Stimulated activated CD4-positive, alpha-beta T cell treated with anti-CD3 and anti-CD28 coated beads, Interleukin-12 subunit alpha, Interleukin-12 subunit beta, amount 100 ng/mL, for 24 hours (primary cell): ENCODE results near the gene GFI1.

Experiments used
- DNase-seq, 2 experiments: peaks; one replicate each; pipeline ENCODE4 v3.0.0-alpha.2; 2020; ENCODE audit warnings: low read depth in 2 of 2

The GFI1 gene

DNA sequence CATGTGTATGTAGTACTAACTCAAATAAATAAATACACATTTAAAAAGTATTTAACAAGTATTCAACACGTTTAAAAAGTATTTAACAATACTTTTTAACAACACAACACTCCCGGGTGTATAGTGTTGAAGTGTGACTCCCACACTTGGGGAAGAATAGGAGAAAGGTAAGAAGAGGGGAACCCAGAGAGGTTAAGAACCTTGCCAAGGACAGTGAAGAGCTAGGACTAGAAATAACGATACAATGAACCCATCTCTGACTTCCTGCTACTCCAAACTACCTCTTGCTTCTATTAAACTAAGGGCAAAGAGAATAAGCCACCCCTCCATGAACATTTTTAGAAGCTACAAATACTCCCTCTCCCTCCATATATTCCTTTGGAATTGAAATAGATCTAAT lies 1.7 kb upstream of the GFI1 start:
- no peak for DNase-seq

DNA sequence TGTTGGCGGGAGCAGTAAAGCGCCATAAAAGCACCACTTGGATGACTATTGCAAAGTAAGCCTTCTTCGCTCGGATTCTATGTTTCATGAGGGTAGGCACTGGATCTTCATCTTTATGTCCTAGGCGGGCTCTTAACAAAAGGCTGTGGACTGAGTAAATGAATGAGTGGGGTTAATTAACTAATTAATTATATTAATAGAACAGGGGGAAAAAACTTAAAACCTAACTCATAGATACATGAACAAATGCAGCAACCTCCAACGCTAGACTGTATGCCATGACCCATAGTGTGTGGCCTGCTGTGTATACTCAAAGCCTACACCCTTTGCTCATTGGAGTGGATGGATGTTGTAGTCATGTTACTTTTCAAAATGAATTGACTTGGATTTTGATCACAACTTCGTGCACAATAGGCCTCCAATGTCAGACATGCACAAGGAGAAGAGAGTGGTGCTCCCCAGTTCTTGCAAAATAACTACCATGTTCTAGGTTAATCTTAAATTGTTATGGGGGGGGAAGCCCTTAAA lies 417 bp upstream of the GFI1 start:
- DNase-seq, result no peak

DNA sequence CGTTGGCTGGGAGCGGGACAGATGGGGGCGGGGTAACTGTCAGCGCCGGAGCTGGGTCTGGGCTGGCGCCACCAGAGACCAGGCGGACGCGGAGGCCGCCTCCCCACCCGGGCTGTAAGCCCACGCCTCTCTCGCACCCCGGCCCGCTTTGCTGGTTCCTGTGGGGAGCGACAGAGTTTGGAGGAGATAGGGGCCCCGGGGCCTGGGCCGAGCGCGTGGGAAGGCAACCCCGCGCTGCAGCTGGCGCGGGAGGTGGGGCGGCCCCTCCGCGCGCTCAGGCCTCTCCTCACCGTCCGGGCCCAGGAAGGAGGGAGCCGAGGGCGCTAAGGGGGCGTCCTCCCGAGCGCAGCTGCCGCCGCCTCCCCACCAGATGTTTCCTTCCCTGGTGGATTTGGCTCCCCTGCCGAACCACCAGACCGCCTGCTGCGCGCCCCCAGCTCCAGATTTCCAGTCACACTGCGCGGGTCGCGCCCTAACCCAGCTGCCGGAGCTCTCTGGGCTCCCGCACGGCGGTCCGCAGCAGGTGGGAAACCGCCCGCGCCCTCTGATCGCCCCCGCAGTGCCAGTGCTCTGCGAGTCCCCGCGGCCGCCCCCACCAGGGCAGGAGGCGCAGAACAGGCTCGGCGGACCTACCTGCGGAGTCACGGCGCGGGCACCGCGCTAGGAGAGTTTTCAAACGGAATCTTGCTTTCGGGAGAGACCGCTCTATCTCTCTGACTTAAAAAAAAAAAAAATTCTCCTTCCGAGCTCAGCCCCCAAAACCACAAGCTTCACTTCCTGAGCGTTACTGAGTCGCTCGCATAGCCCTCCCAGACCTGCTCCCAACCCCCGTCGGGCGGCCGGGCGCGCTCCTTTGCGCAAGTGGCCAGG lies 1.1 kb downstream of the GFI1 start:
- peak; percentile 77 to 87 for DNase-seq

DNA sequence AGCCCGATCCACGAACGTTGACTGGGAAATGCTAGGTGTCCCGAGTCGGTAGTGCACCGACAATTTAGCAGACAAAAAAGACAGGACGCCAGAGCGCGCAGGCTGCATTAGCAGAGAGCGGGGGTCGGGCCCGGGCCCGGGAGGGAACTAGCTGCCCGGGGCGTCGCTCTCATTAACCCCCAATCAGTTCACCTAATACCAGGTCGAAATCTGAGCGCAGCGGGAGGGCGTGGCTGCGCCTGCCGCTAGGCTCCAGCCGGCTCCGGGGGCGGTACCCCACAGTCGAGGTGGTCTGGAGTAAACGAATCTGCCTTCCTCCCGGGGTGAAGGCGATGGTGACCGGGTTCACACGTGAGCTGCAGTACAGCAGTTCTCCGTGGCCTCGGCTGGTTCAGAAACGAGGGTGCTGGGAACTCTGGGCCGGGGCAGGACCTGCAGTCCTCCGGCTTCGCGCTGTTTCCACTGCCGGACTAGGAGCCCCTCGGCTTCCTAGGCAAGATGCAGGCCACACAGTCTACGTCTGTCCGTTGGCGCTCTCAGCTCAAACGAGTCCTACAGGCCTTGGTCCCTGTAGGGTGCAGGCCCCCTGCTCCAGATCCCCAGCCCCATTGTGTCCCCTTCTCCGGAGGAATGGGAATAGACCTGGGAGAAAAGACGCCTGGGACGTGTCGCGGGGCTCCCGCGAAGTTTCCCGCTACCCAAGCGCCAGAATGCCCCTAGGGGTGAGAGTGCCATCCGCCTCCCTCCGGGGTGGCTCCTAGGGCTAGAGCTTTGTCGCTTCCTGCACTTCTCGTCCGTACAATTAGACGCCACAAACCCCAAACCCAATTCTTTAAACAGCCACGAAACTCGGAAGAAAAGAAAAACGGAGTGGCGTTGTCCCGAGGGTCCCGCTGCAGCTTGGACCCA lies 2.0 kb downstream of the GFI1 start:
- DNase-seq, result peak; percentile 62 to 72

DNA sequence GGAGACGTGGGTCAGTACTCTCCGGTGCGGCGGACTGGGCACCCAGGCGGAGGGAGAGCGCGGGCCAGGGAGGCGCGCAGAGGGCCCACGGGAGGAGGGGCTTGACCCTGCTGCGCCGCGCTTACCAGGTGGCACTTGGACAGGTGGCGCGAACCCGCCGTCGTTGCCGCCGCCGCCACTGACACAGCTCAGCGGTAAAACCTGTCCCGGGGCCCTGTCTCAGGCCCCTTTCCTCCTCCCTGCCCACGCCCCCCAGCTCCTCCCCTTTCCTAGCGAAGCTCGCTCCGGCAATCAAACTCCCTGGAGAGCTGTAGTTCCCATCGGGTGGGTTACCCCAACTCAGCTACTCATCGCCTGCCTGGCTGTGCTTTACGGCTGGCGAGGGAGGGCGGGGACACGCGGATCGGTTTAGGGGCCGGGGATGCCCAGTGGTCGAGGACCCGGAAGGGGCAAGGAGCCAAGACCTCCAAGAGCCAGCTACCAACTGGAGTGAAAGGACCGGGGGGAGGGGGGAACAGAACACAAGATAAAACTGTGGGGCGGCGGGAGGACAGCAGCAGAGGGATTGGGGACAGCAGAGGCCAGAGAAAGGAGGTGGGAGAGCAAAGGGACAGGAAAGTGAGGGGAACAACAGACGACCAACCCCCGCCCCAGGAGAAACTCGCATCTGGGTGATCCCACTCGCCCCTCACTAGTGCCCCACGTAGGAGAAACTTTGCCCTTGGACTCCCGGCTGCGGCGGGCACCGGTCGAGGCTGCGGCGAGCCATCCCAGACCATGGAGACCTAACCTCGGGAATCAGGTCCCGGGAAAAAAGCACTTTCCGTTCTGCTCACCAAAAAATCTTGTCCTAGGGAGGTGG lies 2.9 kb downstream of the GFI1 start:
- DNase-seq, result peak; percentile 63 to 77

DNA sequence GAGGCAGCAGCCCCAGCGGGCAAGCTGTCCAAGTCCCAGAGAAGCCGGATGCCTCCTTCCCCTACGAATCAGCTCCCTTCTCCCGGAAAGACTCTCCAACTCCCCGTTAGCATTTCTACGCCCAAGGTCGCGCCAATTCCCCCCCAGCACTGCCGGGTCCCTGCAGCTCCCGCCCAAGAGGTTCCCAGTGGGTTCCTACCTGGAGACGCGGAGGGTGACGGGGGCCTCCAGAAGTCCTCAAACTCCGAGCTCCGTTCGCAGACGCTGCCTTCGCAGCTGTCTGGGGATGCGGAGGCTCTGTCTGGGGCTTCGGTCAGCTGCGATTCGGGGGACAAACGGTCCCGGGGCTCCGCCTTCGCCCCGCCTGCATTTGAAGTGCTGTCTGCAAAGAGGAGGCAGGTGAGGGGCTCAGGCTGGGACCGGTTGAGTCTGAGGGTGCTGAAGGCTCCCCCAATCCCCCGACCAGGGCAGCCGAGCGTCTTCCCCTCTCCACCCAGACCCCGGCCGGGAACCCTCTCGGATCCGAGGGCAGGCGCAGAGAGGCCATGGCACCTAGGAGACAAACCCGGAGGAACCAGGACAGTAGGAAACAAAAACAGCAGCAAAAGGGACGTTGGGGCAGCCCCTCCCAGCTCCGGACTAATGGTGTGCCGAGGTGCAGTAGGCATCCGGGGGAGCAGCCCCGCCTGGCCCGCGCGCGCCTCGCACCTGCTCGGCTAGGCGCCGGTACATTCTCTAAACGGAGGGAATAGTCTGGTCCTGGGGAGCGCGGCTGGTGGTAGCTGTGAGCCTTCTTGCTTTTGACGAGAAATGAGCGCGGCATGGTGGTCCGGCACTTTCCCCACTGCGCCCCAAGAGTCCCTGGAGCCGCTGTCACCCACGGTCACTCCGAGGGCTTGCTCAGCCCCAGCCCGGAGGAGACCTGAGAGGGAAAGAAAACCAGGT lies 3.8 kb downstream of the GFI1 start:
- DNase-seq, result no peak

DNA sequence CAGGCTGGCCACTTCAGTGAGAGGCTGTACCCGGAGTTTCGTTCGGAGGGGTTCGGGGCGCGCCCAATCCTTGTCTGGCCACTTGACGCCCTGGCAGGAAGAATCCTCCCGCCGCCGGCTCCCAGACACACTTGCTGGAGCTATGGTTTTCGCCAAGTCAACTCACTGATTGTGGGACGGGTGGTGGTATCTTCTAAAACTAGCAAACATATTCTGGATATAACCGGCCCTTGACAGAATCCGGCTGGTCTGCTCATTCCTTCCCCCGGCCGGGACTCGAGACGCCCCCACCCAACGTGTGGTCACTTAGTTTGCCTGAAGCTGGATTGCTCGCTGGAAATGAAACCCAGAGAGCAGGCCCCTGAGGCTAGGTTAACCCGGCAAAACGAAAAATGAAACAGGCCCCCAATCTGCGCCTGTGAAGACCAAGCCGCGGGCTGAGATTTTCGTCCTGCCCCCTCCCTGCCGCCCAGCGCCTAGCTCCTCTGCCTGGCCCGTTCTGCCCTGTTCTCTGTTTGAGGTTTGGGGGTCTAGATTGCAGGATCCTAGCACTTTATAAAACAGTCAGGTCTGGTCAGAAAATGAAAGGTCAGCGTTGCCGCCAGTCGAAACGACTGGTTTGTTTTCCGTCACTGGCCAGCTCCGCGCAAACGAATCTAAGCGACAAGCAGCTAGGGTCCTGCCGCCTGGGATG lies 4.6 kb downstream of the GFI1 start:
- DNase-seq, result no peak

DNA sequence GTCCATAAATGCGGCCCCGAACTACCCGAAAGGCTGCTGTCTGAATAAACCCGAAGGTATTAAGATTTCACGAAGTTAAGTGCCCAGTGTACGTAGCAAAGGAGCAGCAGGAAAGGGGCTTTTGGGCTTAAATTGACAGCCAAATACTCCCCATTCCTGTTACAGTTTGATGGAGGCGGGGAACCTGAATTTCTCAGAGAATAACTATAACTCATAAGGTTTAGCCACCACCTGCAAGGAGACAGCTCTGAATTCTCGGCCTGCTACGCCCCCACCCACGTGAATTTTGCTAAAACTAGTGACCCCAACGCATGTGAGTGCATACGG lies 5.2 kb downstream of the GFI1 start:
- DNase-seq, result no peak

DNA sequence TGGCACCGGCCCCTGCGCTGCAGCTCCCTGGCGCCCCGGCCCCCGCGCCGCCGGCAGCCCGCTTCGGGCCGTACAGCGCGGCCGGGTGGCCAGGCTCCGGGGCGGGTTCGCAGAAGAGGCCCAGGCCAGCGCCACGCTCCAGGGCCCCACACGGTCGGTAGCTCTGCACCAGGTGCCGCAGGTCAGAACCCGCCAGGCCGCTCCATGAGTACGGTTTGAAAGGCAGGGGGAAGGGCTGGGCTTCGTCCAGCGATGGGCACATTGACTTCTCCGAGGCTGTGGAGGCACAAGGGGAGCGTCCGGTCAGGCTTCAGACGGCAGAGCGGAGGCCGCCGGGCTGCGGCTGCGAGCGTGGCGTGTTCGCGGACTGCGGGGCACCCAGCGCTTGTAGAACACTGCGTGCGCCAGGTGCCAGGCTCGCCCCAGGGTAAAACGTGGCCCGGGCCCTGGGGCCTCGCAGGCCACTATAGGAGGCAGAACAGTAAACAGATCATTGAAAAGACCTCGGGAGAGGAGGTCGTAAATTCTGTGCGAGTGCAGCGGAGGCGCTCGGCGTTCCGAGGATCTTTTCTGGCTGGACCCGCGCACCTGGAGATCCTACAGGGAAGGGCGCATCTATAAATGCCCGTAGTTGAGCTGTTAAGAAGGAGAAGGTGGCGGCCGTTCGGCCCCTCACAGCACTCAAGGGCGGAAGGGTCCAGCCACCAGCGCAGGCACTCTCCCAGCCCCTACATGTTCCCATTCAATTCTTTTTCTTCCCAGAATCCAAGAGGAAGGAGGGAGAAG lies 5.7 kb downstream of the GFI1 start:
- no peak for DNase-seq

DNA sequence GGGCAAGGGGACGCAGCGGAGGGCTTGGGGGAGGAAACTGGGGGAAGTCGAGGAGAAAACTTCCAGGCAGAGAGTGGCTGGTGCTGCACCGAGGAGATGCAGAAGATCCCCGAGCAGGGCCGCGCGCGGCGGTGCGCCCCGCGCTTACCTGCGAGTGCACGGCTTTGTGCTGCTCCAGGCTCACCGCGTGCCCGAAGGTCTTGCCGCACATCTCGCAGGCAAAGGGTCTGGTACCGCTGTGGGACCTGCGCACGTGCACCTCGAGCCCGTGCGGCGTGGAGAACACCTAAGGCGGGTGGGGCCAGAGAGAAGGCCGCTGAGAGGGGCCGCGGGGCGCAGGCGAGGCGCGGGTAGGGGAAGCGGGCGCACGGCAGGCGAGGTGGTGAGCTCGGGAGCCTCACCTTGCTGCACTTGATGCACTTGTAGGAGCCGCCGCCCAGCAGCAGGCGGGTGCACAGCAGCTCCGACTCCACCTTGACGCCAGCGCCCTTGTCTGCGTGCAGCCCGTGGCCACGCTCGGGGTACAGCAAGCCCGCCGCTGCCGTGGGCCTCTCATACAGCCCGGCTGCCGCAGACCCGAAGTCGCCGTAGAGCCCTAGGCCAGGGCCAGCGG lies 6.4 kb downstream of the GFI1 start:
- DNase-seq, result no peak

DNA sequence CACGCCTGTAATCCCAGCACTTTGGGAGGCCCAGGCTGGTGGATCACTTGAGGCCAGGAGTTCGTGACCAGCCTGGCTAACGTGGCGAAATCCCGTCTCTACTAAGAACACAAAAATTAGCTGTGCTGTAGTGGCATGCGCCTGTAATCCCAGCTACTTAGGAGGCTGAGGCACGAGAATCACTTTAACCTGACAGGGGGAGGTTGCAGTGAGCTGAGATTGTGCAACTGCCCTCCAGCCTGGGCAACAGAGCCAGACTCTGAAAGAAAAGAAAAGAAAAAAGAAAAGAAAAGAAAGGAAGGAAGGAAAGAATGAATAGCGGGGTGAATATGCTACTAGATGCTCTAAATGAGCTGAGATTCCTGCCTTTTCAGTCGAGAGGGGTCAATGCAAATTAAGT lies 7.1 kb downstream of the GFI1 start:
- no peak for DNase-seq

DNA sequence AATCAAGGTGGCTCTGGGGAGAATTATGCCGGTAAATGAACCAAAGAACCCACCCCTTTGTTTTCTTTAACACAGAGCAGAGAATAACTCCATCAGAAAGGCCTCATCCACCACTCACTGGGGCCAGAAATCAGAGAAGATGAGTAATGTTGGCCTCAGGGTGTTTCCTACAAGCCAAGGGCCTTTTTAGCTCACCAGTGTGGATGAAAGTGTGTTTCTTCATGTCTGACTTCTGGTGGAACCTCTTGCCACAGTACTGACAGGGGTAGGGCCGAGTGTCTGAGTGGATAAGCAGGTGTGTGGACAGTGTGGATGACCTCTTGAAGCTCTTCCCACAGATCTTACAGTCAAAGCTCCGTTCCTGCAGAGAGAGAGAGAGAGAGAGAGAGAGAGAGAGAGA lies 8.3 kb downstream of the GFI1 start:
- DNase-seq, result no peak

DNA sequence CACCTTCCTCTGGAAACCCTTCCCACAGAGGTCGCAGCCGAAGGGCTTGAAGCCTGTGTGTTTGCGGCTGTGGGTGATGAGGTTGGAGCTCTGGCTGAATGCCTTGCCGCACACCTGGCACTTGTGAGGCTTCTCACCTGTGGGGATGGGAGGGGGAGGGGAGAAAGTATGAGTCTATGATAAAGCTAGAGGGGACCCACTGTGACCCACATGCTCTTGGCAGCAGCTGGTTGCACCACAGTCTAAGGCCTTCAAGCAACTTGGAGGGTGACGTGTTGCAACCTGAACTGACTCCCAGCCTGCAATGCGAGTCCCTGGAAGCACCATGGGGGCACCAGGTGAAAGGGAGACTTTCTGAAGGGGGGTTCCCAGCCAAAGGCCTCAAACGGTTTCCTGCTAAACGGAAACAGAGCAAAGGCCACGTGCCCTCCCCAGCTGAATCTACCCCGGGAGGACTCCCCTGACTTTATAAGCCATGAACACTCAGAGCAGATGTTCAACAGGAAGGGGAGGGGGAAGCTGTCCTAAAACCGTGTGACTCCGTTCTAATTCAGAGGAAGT lies 10.6 kb downstream of the GFI1 start:
- peak in 1 of 2 experiments; percentile 44 for DNase-seq

DNA sequence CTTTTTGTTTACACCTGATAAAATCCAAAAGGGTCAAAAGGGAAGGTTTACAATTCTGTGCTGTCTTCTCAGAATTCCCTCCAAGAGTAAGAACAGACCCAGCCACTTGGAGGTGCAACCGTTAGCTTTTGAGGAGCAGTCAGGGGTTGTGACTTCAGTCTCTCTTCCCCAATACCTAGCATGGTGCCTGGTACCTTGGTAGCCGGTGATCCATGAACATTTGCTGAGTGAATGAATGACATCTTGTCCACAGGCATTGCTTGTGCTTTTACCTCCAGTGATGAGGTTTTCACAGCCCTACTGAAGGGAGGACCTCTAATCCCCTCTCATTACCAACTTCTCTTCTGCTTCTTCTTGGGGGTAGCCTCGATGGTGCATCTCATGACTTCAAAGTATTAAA lies 11.7 kb downstream of the GFI1 start:
- no peak for DNase-seq

DNA sequence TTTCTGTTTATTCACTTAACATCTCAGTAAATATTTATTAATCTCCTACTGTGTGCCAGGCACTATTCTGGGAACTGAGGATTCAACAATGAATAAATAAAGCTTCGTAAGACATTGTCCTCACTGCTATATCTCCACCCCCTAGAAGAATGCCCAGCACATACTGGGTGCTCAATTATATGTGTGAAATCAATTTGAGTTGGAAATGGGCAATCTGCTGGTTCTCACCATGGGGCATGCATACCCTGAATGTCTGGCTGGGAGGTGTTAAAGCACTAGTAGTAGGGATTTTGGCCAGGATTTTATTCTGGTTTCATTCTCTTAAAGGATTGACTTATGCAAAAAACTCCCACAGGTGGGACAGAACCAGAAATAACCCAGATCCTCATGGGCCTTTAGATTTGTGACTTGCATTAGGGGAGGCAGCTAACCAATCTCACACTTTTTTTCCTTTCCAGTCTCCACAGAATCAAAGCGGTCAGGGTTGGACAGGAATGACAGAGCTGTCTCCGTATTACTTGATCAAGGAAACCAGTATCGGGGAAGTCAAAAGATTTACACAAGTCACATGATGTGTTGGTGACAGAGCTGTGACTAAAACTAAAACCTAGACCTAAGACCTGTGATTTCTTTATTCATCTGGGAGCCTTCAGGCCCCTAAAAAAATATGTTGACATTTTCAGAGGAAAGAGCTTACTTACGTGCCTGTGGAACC lies 12.8 kb downstream of the GFI1 start:
- no peak for DNase-seq

DNA sequence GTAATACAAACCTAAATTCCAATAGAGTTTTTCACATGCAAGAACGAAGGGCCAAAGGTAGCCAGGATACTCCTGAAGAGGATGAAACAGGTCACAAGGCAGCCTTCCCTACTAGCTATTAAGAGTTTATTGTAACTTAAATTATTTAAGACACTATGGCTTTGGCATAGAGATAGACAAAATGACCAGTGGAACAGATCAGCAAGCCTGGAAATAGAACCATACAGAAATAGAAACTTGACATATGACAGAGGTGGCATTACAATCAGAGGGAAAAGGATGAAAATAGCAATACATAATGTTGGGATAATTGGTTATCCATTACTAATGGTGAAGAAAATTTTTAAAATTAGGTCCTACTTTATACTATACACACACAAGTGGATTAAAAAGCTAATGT lies 16.5 kb downstream of the GFI1 start:
- no peak for DNase-seq

DNA sequence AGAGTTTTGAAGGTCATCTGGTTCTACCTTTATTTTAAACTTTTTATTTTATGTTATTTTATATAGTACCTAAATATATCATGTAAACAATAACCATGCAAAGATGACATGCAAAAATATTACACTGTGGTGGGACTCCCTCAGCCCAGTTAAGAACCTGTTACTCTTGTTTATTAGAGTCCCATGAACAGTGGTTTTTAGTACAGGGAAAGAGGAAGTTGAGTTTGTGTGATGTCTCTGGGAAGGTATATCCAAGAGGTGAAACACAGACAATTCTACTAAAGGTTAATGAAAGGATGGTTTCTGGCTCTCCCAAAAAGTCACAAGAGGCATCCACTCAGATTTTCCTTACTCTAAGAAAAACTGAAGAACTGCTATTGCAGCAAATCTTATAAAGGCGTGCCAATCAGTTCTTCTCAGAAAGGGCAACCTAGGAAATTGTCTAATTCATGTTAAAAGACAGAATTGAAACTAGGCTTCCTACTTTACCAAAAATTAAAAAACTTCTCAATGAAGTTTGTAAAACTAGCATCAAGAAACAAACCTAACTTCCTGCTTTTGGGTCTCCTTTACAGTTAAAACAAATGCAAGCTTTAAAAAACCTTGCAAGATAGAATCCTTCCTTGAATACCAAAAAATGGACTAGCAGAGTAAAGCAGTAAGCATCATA lies 19.9 kb downstream of the GFI1 start:
- DNase-seq, result no peak
